Nucleus accumbens (tissue), 56 donors: ENCODE data around the gene SNX9.
"Not testable (repeated sequence)": the region's sequence is repeated elsewhere in the genome, so short reads cannot be mapped to it uniquely, and the experiment has no call there.

Experiments used
- DNase-seq, 56 donors: peaks; one replicate each; lab custom pipeline; 2025; lab: John Stamatoyannopoulos, UW

The SNX9 gene

GRCh38 chr6:157944983-157945931, 122.2 kb downstream of the SNX9 start:
- no peak for DNase-seq

- DNase-seq, result no peak
Observed at GRCh38 chr6:157946053-157946617, 123.1 kb downstream of the SNX9 start.

- DNase-seq, result peak in 14 of 56 donors; percentile 13 to 60 (median 31)
Observed at GRCh38 chr6:157946865-157947532, 124.0 kb downstream of the SNX9 start.

- not testable (repeated sequence) for DNase-seq
Observed at GRCh38 chr6:157950899-157951298, 127.9 kb downstream of the SNX9 start.

GRCh38 chr6:157951828-157952227, 128.8 kb downstream of the SNX9 start:
- no peak for DNase-seq

GRCh38 chr6:157952861-157953351, 129.9 kb downstream of the SNX9 start:
- no peak for DNase-seq

GRCh38 chr6:157953580-157954091, 130.6 kb downstream of the SNX9 start:
- no peak for DNase-seq

- no peak for DNase-seq
Observed at GRCh38 chr6:157954150-157955117, 131.4 kb downstream of the SNX9 start.

GRCh38 chr6:157955675-157956074, 132.6 kb downstream of the SNX9 start:
- no peak for DNase-seq

- DNase-seq, result no peak
Observed at GRCh38 chr6:157956171-157956730, 133.2 kb downstream of the SNX9 start.

- DNase-seq, result no peak
Observed at GRCh38 chr6:157959451-157960227, 136.6 kb downstream of the SNX9 start.

GRCh38 chr6:157961153-157961831, 138.2 kb downstream of the SNX9 start:
- no peak for DNase-seq

- no peak for DNase-seq
Observed at GRCh38 chr6:157961832-157962575, 139.0 kb downstream of the SNX9 start.

GRCh38 chr6:157962601-157963302, 139.7 kb downstream of the SNX9 start:
- DNase-seq, result no peak

GRCh38 chr6:157964100-157964499, 141.1 kb downstream of the SNX9 start:
- DNase-seq, result no peak

- DNase-seq, result no peak
Observed at GRCh38 chr6:157965387-157965786, 142.3 kb downstream of the SNX9 start.

GRCh38 chr6:157966589-157966977, 143.5 kb downstream of the SNX9 start:
- no peak for DNase-seq
